Stimulated activated CD4-positive, alpha-beta T cell treated with anti-CD3 and anti-CD28 coated beads, Interleukin-4, amount 100 ng/mL, for 48 hours (primary cell): Measurements from ENCODE around the gene CDC23.
"Not testable (repeated sequence)": the region's sequence is repeated elsewhere in the genome, so short reads cannot be mapped to it uniquely, and the experiment has no call there.

Experiments
- DNase-seq, 2 donors: peaks; one replicate each; pipeline ENCODE4 v3.0.0-alpha.2; 2020; ENCODE audit warnings: low read depth in 2 of 2

The CDC23 gene

DNA sequence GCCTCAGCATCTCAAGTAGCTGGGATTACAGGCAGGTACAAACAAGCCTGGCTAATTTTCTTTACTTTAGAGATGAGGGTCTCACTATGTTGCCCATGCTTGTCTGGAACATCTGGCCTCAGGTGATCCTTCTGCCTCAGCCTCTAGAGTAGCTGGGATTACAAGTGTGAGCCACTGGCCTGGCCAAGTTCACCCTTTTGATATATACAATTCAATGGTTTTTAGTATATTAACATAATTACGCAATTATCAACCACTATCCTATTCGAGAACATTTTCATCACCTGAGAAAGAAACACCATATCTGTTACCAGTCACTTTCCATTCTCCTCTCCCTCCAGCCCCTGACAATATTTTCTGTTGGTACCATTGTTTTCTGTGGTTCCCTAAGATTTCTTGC, 3.7 kb upstream of the CDC23 start:
- no peak for DNase-seq

DNA sequence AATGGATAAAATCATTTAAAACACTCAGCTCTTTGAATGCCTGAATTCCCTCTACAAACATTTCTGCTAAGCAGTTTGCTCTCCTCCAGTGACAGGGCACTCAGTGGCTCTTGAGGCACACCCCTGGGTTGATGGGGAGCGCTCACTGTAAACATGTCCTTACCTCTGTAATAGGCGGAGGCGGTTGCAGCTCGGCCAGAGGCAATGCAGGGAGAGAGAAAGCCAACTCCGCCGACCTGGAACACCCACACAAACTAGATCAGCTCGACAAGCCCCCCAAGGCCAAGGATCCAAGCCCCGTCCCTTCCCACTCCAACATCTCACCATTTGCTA, 329 bp downstream of the CDC23 start:
- peak; percentile 7 to 11 for DNase-seq

DNA sequence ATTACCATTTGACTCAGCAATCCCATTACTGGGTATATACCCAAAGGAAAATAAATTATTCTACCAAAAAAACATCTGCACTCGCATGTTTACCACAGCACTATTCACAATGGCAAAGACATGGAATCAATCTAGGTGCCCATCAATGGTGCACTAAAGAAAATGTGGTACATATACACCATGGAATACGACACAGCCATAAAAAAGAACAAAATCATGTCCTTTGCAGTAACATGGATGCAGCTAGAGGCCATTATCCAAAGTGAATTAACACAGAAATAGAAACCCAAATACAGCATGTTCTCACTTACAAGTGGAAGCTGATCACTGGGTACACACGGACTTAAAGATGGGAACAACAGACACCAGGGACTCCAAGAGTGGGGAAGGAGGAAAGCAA, 2.1 kb downstream of the CDC23 start:
- DNase-seq: no peak

DNA sequence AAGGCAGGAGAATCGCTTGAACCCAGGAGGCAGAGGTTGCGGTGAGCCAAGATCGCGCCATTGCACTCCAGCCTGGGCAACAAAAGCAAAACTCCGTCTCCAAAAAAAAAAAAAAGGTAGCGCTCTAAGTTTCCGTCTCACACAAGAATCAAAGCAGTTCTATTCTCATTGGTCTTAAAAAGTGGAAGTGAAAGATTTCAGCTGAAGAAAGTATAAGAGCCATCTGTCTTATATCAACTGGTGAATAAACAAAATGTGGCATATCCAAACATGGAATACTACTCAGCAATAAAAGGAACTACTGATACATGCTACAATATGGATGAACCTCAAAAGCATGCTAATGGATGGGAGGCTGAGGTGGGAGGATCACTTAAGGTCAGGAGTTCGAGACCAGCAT, 19.3 kb downstream of the CDC23 start:
- not testable (repeated sequence) for DNase-seq

DNA sequence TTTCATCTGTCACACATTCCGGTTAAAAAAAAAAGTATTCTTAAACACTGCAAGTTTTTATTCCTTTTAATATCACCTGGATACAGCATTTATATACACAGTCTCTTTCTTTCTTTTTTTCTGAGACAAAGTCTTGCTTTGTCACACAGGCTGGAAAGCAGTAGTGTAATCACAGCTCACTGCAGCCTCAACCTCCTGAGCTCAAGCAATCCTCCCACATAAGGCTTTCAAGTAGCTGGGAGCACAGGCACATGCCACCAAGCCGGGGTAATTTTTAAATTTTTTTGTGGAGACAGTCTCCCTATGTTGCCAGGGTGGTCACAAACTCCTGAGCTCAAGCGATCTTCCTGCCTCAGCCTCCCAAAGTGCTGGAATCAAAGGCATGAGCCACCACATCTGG, 20.3 kb downstream of the CDC23 start:
- DNase-seq: no peak

DNA sequence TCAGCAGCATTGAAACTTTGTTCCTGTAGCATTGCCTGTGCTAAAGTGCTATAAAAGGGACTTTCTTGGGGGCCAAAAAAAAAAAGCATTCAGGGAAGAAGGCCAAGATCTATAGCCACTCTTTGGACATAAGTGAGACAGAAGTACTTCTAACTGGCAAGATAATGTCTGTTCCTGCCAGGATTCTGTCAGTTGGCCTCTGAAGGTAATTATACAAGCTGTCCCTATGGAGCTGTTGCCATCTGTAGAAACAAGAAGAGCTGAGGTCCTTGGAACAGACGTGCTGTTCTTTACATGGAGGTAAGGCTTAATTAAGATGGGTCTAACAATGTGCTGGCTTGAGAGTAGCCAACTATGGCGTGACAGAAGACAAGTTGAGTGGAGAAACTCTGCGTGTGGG, 24.5 kb downstream of the CDC23 start:
- DNase-seq: no peak

DNA sequence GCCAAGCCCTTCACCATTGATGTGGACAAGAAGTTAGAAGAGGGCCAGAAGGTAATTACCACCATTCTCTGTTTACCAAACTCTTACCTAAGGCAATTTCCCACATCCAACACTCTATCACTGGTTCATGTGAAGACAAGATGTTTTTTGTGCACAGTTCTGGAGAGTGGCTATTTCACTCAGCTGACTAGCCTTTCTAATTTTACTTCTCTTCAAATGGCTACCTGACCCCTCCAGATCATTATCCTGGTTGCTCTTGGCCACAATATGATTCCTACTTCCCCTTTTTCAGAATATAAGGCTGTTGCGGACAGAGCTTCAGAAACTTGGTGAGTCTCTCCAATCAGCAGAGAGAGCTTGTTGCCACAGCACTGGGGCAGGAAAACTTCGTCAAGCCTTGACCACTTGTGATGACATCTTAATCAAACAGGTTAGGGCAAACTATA, 27.1 kb downstream of the CDC23 start:
- no peak for DNase-seq

DNA sequence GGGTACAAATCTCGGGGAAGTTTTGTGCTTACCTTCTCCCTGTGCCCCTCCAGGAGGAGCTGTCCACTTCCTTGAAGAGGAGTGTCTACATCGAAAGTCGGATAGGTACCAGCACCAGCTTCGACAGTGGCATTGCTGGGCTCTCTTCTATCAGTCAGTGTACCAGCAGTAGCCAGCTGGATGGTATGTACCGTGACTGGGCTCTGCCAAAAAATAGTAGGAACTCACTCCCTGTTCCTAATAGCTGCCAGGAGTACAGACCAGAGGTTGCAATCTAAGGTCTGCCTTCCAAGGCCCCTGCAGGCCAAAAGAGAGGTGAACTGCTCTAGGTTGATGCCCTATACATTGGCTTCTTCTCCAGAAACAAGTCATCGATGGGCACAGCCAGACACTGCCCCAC, 30.3 kb downstream of the CDC23 start:
- no peak for DNase-seq

DNA sequence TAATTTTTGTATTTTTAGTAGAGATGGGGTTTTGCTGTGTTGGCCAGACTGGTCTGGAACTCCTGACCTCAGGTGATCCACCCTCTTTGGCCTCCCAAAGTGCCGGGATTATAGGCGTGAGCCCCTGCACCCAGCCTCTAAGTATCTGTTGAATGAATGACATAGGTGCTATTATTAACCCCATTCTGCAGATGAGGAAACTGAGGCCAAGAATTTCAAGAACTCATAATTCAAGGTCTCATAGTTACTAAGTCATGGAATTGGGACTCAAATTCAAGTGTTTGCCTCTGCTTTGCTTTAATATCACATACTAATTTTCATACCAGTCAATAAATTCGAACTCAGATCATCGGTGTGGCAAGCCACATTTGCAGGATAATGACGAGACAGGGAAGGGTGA, 32.3 kb downstream of the CDC23 start:
- DNase-seq: no peak

DNA sequence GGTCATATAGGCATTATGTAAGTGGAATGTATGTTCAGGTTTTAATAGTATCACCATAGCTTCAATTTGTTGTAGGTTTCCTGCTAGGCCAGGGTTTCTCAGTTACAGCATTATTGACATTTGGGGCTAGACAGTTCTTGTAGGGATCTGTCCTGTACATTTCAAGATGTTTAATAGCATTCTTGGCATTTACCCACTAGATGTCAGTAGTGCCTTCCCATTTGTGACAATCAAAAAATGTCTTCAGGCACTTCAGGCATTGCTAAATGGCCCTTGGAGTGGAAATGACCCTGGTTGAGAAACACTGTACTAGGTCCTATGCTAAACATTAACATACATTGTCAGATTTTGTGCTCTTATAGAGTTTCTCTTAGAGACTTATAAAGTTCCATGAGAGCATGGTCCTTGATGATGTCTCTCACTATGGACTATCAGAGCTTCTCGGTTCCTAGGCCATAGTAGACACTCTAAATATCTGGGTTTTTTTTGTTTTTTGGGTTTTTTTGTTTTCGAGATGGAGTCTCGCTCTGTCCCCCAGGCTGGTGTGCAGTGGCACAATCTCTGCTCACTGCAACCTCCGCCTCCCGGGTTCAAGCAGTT, 32.8 kb downstream of the CDC23 start:
- no peak for DNase-seq

DNA sequence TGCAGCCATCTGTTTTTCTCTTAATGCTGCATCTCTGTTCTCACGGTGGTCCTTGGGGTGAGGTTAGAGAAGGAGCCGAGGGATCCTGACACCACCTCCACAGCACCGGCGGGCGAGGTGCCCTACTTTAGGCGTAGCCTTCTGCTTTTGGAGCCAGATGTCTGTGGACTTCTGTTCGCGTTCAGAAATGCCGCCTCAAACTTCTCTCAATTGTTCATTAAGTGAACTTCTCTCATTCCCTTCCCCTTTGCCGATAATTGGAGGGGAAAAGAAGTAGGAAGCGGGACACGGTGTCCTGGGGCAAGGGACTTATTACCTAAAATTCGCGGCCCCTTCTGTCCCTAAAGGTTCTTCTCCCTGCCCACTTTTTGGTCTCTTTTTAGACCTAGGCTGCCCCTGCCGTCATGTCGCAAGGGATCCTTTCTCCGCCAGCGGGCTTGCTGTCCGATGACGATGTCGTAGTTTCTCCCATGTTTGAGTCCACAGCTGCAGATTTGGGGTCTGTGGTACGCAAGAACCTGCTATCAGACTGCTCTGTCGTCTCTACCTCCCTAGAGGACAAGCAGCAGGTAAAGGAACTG, 33.8 kb downstream of the CDC23 start:
- peak in 1 of 2 donors; percentile 9 for DNase-seq

DNA sequence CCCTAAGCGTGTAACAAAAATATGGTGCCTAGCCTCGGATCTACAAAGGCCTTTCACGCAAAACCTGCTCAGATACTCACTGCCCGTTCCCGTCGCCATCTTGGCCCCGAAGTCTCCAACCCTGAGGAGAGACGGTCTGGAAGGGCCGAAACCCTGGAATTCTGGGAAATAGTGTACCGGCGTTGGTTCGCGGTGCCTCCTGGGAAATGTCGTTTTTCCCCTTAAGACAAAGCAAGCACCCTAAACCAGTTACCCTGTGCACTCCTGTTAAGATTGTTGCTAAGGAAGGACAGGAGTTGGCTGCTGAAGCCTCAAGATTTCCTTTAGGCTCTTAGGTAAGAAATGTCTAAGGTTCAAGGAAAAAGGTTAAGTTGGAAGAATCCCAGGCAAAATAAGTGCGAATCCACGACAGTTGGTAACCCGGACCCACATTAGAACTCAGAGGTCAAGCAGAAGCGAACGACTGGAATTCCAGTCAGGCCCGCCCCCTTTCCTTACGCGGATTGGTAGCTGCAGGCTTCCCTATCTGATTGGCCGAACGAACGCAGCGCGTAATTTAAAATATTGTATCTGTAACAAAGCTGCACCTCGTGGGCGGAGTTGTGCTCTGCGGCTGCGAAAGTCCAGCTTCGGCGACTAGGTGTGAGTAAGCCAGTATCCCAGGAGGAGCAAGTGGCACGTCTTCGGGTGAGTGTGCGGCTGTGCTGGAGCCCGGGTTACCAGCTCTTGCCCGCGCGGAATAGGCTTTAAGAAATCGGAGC, 34.4 kb downstream of the CDC23 start, which contains the start of the genes BRD8 and KIF20A:
TSS of gene BRD8 (minus strand) at position 115 of the 761 bp plus-strand sequence. CDS start at position 99, 16 bp downstream.
TSS of gene KIF20A (plus strand) at position 597 of the 761 bp plus-strand sequence. CDS start 569 bp downstream, outside the sequence.
- peak; percentile 82 to 91 for DNase-seq

DNA sequence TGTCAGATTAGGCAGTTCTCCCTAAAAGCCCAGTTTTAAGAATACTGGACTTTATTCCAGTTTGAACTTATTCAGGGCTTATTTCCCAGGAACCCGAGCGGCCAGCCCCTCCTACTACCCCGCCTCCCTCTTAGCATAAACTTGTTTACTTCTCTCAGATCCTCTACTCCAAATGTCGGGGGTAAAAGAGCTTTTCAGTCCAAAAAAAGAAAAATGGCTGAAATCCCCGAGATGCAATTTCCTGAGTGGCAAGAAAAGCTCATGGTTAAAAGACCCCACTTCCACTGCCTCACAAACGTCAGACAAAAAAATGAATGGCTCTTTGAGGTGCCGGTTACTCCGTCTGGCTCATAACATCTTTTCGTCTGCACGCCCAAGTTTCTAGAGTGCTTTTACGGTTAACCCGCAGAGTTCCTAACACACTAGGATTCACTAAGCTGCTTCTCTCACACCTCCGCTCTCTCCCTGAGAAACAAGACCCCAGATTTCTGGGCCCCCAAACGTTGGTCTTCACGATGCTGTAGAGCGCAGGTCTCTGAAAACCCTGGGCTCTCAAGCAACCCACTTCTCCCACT, 35.1 kb downstream of the CDC23 start:
- DNase-seq: peak; percentile 10 to 17

DNA sequence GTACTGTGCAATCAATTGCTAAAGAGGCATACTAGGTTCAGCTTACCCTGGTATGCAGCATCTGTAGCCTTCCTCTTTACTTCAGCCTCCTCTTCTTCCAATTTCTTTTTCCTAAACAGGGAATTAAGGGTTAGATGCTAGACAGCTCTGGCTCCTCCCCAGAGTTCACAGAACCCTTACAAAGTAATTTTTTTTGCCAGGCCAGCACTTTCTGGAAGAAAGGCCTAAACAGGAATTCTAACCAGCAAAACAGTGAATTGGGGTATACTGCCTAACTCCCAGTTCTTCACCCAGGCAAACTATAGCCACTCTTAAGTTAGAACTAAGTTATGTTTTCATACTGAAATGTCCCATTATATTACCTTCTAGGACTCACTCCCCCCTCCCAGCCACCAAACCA, 42.8 kb downstream of the CDC23 start:
- DNase-seq: no peak

DNA sequence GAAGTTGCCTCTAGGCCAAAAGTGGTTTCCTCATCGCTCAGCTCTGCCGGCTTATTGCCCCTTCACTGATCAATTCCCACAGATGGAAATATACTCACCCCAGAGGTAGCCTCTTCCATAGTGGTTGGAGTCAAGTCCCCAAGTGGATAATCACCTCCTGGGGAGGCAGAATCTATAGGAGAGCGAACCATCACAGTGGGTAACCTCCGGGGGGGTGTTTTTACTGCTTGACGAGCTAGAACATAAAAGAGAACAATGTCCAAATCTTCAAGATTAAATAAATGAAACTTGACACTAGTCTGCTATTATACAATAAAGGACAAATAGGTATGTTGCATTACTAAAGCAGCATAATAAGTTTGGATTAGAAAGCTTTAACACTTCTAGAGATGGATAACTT, 44.0 kb downstream of the CDC23 start:
- no peak for DNase-seq

DNA sequence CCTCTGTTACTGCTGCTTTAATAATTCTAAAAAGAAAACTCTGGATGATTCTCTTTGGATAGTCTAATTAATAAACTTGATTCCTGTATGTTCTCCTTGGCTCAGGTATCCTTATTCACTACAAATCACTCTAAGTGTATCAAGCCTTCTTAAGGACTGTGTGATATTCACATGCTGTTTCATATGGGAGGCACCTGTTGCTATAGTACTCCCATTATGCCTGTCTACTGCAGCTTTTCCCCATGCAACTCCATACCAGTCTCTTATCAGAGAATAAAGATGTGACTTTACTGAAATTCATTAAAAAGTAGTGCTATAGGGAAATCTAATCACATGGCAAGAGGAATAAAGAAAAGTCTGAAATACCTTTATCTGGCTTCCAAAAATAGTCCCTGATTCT, 49.4 kb downstream of the CDC23 start:
- DNase-seq: no peak

DNA sequence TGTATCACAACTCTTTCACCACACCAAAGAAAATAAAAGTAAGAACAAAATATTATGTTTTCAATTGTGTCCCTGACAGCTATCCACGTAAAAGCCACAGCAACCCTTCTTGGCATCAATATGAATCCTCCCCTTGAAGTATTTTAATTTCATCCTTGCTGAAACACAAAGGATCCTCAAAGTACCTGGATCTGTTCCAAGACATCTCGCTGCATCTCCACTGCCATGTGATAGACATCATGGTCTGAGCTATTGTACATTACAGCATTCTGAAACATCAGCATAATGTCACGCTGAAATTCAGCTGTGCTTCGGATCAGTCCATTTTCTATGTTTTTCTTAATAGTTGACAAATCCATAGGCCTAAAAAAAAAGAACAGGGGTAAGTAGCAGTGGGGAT, 52.4 kb downstream of the CDC23 start:
- no peak for DNase-seq

DNA sequence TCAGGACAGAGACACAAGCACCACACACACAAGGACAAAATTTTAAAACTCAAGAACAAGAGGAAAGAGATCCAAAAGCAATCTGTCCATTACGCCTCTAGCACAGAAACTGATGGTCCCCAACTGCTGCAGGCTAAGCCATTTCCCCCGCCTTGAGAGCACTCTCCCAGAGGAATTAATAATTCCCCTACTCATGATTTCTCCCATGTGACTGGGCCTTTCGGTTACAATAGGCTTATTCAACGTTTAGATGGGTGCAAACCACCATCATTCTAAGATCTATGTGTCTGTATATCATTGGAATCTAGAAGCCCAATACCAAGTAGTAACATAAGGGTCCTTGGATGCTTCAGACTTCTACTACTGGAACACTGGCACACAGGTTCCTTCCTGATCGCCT, 53.5 kb downstream of the CDC23 start:
- no peak for DNase-seq

DNA sequence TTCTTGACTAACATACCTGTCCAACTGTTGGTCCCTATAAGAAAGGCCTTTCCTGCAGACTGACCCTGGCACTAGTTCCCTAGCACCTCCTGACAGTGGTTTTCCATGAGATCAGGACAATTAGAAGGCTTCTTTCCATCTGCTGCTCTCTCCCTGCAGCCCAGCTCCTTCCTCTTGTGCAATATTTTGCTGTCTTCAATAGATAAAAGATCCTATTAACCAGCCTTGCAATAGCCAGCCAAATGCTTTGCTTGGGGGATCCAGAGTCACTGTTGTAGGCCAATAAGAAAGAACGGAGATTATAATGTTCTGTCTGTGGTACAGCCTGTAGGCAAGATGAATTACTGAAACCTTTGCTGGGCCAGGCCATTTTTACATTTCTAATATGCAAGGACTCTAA, 55.5 kb downstream of the CDC23 start:
- DNase-seq: no peak

DNA sequence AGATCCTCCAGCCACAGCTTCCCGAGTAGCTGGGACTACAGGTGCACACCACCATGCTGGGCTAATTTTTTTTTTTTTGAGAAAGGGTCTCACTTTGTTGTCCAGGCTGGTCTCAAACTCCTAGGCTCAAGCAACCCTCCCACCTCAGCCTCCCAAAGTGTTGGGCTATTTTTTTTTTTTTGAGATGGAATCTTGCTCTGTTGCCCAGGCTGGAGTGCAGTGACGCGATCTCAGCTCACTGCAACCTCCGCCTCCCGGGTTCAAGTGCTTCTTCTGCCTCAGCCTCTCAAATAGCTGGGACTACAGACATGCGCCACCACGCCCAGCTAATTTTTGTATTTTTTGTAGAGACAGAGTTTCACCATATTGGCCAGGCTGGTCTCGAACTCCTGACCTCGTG, 57.1 kb downstream of the CDC23 start:
- not testable (repeated sequence) for DNase-seq

DNA sequence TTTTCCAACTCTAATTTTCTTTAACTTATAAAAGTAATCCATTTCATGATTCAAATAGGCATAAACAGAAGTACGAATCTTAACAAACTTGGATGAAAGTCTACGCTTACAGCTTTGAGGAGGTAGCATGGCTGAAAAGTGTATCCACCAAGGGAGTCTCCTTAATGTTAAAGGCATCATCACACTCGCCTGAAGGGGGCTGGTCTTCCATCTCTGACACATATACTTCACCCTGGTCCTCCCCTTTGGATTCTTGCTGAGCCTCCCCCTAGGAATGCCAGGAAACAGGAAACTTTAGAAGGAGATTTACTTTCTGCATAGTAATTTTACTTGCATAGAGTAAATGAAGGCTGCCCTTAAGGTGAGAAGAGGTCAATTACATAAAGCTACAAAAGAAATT, 63.6 kb downstream of the CDC23 start:
- DNase-seq: no peak

DNA sequence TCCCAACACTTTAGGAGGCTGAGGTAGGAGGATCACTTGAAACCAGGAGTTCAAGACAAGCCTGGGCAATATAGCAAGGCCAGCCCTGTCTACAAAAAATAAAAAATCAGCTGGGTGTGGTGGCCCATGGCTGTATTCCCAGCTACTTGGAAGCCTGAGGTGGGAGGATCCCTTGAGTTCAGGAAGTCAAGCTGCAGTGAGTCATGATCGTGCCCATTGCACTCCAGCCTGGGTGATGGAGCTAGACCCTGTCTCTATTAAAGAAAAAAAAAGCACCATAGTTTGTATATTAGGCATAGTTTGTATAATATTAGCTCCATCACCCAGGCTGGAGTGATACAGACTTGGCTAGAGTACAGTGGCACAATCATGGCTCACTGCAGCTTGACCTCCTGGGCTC, 64.3 kb downstream of the CDC23 start:
- DNase-seq: no peak

DNA sequence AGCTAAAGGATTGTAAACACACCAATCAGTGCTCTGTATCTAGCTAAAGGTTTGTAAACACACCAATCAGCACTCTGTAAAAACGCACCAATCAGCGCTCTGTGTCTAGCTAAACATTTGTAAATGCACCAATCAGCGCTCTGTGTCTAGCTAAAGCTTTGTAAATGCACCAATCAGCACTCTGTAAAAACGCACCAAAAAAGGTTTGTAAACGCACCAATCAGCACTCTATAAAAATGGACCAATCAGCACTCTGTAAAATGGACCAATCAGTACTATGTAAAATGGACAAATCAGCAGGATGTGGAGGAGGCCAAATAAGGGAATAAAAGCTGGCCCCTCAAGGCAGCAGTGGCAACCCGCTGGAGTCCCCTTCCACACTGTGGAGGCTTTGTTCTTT, 69.5 kb downstream of the CDC23 start:
- DNase-seq: not testable (repeated sequence)
